GM18526 (cell line): Measurements from ENCODE around the gene GOLPH3.

ENCODE experiments used
- POLR2A ChIP-seq: IDR thresholded peaks from 3 replicates; pipeline ENCODE4 v1.6.1; 2011; ENCODE audit not compliant: insufficient read length; ENCODE audit errors: extremely low read depth

GOLPH3 gene

DNA sequence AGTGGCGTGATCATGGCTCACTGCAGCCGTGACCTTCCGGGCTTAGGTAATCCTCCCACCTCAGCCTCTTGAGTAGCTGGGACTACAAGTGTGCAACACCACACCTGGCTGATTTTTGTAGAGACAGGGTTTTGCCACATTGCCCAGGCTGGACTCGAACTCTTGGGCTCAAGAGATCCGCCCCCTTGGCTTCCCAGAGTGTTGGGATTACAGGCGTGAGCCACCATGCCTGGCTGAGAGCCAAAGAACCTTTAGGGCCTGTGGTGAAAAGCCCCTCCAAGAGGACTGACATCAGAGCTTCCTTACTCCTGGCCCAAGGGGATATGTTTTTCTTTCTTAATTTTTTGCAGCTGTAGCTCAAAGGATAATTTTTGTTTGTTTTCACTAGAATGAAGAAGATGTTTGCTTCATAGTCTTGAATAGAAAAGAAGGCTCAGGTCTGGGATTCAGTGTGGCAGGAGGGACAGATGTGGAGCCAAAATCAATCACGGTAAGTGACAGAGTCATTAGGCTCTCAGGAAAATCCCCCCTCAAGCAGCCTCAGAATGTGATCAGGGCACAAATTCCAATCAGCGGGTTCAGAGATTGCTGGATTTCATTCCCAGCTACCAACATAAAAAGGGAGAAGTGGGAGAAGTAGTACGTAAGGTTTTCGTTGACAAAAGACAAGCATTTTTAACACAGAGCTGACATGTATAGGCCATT is 77.1 kb downstream of the GOLPH3 start:
- no peak for TF ChIP-seq POLR2A

- no peak for TF ChIP-seq POLR2A
These were observed 78.9 kb downstream of the GOLPH3 start for GRCh38 chr5:32095261-32095671.

DNA sequence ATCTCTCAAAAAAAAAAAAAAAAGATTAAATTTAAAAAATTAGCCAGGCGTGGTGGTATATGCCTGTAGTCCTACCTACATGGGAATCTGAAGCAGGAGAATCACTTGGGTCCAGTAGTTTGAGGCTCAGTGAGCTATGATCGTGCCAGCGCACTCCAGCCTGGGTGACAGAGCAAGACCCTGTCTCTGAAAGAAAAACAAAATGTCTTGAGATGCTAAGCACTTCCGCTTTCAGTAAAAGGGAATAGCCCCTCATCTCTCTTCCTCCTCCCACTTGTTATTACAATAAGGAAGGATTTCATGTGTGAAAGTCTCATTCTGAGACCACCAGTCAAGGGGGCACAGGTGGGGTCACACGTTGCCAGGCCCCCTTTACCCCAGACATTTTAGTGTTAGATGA is 79.4 kb downstream of the GOLPH3 start:
- TF ChIP-seq POLR2A = no peak

GRCh38 chr5:32092938-32093812 is 80.9 kb downstream of the GOLPH3 start:
- TF ChIP-seq POLR2A = no peak

DNA sequence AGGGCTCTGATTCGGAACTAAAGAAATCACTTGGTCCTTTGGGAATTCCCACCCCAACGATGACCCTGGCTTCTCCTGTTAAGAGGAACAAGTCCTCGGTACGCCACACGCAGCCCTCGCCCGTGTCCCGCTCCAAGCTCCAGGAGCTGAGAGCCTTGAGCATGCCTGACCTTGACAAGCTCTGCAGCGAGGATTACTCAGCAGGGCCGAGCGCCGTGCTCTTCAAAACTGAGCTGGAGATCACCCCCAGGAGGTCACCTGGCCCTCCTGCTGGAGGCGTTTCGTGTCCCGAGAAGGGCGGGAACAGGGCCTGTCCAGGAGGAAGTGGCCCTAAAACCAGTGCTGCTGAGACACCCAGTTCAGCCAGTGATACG is 83.4 kb downstream of the GOLPH3 start:
- TF ChIP-seq POLR2A = no peak

- no peak for TF ChIP-seq POLR2A
These were observed 83.9 kb downstream of the GOLPH3 start for GRCh38 chr5:32090026-32090754.

DNA sequence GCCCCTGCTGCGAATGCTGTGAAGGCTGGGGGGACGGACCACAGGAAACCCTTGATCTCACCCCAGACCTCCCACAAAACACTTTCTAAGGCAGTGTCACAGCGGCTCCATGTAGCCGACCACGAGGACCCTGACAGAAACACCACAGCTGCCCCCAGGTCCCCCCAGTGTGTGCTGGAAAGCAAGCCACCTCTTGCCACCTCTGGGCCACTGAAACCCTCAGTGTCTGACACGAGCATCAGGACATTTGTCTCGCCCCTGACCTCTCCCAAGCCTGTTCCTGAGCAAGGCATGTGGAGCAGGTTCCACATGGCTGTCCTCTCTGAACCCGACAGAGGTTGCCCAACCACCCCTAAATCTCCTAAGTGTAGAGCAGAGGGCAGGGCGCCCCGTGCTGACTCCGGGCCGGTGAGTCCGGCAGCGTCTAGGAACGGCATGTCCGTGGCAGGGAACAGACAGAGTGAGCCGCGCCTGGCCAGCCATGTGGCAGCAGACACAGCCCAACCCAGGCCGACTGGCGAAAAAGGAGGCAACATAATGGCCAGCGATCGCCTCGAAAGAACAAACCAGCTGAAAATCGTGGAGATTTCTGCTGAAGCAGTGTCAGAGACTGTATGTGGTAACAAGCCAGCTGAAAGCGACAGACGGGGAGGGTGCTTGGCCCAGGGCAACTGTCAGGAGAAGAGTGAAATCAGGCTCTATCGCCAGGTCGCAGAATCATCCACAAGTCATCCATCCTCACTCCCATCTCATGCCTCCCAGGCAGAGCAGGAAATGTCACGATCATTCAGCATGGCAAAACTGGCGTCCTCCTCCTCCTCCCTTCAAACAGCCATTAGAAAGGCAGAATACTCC is 84.7 kb downstream of the GOLPH3 start:
- no peak for TF ChIP-seq POLR2A

GRCh38 chr5:32088214-32088613 is 85.9 kb downstream of the GOLPH3 start:
- no peak for TF ChIP-seq POLR2A

- TF ChIP-seq POLR2A = no peak
These were observed 86.7 kb downstream of the GOLPH3 start for GRCh38 chr5:32087086-32088082.

DNA sequence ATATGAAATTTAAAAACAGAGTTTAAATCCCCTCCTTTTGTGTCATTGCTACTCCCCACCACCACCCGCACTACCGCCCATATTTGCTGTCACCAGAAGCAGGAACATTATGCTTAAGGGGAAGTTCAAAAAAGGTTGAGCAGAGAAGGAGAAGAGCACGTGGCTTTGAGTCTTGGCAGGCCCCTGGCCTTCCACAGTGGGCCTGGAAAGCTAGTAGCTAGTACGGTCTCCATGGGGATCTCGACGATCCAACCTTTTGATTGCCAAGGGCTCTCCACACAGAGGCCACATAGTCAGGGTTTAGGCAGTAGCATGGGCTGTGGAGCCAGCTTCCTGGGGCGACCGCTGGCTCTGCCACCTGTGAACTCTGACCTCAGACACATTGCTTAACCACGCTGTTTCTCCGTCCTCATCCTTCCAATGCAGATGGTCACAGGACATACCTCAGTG is 90.1 kb downstream of the GOLPH3 start:
- TF ChIP-seq POLR2A = no peak

DNA sequence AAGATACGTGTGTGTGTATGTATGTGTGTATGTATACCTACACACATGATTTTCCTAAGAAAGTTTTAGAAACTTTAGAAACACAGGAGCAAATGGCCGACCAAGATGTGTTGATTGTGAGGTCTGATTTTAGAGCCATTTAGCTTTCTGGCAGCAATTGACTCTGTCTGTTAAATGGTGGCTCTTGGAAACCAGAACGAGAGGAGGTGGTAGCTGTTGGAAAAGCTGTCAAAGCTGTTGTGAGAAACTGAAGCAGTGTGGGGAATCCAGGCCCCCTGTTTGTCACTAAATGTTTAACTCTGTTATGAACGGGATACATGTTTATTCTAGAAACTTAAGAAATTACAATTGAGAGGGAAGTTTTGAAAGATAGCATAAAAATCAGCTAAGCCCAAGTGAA is 91.4 kb downstream of the GOLPH3 start:
- TF ChIP-seq POLR2A = no peak

- no peak for TF ChIP-seq POLR2A
These were observed 97.1 kb downstream of the GOLPH3 start for GRCh38 chr5:32076699-32077695.
